Measurements from ENCODE around the gene NRN1L.

The NRN1L gene

GRCh38 chr16:67883872-67884261 is 818 bp upstream of the NRN1L start:
- Histone ChIP-seq H2AFZ (ENCODE audit: low read depth) (no peak overlapping the region), H4K20me1 (ENCODE audit: insufficient read depth) (no peaks in the 10 kb centered on the region), H3K27ac (no peak overlapping the region), H3K4me2 (no peak overlapping the region), H3K4me1 (ENCODE audit: low read depth, poor library complexity, severe bottlenecking) (no peaks in the 10 kb centered on the region), H3K27me3 (ENCODE audit: insufficient read depth, low read depth) (no peaks in the 10 kb centered on the region), H3K36me3 (ENCODE audit: insufficient read depth) (peaks cover 8% of the 10 kb centered on the region; the same call in 1 of the 2 replicates), H3K9ac (no peak overlapping the region), H3K4me3 (IDR thresholded peaks at IDR 0.05; ENCODE audit: insufficient read depth, low read depth, low read length) (no peak overlapping the region), H3K79me2 (ENCODE audit: insufficient read depth, low read depth) (no peaks in the 10 kb centered on the region)
- TF ChIP-seq, protein P1, sequence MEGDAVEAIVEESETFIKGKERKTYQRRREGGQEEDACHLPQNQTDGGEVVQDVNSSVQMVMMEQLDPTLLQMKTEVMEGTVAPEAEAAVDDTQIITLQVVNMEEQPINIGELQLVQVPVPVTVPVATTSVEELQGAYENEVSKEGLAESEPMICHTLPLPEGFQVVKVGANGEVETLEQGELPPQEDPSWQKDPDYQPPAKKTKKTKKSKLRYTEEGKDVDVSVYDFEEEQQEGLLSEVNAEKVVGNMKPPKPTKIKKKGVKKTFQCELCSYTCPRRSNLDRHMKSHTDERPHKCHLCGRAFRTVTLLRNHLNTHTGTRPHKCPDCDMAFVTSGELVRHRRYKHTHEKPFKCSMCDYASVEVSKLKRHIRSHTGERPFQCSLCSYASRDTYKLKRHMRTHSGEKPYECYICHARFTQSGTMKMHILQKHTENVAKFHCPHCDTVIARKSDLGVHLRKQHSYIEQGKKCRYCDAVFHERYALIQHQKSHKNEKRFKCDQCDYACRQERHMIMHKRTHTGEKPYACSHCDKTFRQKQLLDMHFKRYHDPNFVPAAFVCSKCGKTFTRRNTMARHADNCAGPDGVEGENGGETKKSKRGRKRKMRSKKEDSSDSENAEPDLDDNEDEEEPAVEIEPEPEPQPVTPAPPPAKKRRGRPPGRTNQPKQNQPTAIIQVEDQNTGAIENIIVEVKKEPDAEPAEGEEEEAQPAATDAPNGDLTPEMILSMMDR (conservative IDR thresholded peaks at IDR 0.05; ENCODE audit: low read depth, low read length): peak; percentile 89

DNA sequence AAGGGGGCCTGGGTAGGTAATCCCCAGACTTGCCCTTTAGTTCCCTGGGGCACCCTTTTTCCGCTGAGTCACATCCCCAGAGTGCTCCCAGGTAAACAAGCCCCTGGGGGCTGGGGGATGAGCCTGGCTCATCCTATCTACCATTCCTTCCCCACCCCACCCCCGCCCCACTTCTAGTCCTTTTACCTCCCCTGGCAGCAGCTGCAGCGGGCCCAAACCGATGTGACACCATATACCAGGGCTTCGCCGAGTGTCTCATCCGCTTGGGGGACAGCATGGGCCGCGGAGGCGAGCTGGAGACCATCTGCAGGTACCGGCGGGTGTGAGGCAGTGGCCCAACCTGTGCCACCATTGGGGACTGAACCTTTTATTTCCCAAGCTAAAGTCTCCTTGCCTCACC is 860 bp downstream of the NRN1L start:
- Histone ChIP-seq H3K27ac (no peak overlapping the region), H3K9ac (no peak overlapping the region), H3K4me2 (no peak overlapping the region), H3K79me2 (ENCODE audit: insufficient read depth, low read depth) (no peaks in the 10 kb centered on the region), H3K4me1 (ENCODE audit: low read depth, poor library complexity, severe bottlenecking) (no peaks in the 10 kb centered on the region), H3K27me3 (ENCODE audit: insufficient read depth, low read depth) (no peaks in the 10 kb centered on the region), H3K4me3 (IDR thresholded peaks at IDR 0.05; ENCODE audit: insufficient read depth, low read depth, low read length) (no peak overlapping the region), H4K20me1 (ENCODE audit: insufficient read depth) (no peaks in the 10 kb centered on the region), H3K36me3 (ENCODE audit: insufficient read depth) (0 out of 2 replicates have a peak, but pooled peaks cover 5% of the 10 kb centered on the region), H2AFZ (ENCODE audit: low read depth) (no peak overlapping the region)
- TF ChIP-seq, protein P1 (conservative IDR thresholded peaks at IDR 0.05; ENCODE audit: low read depth, low read length): no peak

- H3K36me3 ChIP-seq (ENCODE audit: insufficient read depth): 0 out of 2 replicates have a peak, but pooled peaks cover 4% of the 10 kb centered on the region
- TF ChIP-seq, protein P1 (conservative IDR thresholded peaks at IDR 0.05; ENCODE audit: low read depth, low read length): no peak
- no peak overlapping the region for H2AFZ ChIP-seq (ENCODE audit: low read depth)
- H3K4me3 ChIP-seq (IDR thresholded peaks at IDR 0.05; ENCODE audit: insufficient read depth, low read depth, low read length): no peak overlapping the region
- no peaks in the 10 kb centered on the region for H4K20me1 ChIP-seq (ENCODE audit: insufficient read depth)
- no peaks in the 10 kb centered on the region for H3K4me1 ChIP-seq (ENCODE audit: low read depth, poor library complexity, severe bottlenecking)
- no peak overlapping the region for H3K9ac ChIP-seq
- no peak overlapping the region for H3K27ac ChIP-seq
- no peaks in the 10 kb centered on the region for H3K27me3 ChIP-seq (ENCODE audit: insufficient read depth, low read depth)
- H3K4me2 ChIP-seq: no peak overlapping the region
- H3K79me2 ChIP-seq (ENCODE audit: insufficient read depth, low read depth): no peaks in the 10 kb centered on the region
These were observed 1.3 kb downstream of the NRN1L start for GRCh38 chr16:67885976-67886375.

GRCh38 chr16:67886387-67886786 is 1.7 kb downstream of the NRN1L start:
- H3K9ac ChIP-seq: no peak overlapping the region
- no peak overlapping the region for H3K4me2 ChIP-seq
- H3K4me1 ChIP-seq (ENCODE audit: low read depth, poor library complexity, severe bottlenecking): no peaks in the 10 kb centered on the region
- no peaks in the 10 kb centered on the region for H3K79me2 ChIP-seq (ENCODE audit: insufficient read depth, low read depth)
- H3K27ac ChIP-seq: no peak overlapping the region
- no peaks in the 10 kb centered on the region for H3K27me3 ChIP-seq (ENCODE audit: insufficient read depth, low read depth)
- H2AFZ ChIP-seq (ENCODE audit: low read depth): no peak overlapping the region
- no peak overlapping the region for H3K4me3 ChIP-seq (IDR thresholded peaks at IDR 0.05; ENCODE audit: insufficient read depth, low read depth, low read length)
- no peaks in the 10 kb centered on the region for H3K36me3 ChIP-seq (ENCODE audit: insufficient read depth)
- TF ChIP-seq, protein P1 (conservative IDR thresholded peaks at IDR 0.05; ENCODE audit: low read depth, low read length): no peak
- no peaks in the 10 kb centered on the region for H4K20me1 ChIP-seq (ENCODE audit: insufficient read depth)
